SK-N-MC (cell line): ENCODE results near the gene RGL3.

Experiments
- EZH2 ChIP-seq: fragments of 200-600 bp; sonication (generic); IDR thresholded peaks from one replicate; pipeline ENCODE4 v1.6.1; 2017; ENCODE audit warnings: antibody characterized with exemption
- FOXP2 ChIP-seq: optimal IDR thresholded peaks from 2 replicates; pipeline ENCODE3; 2011; ENCODE audit warnings: mild to moderate bottlenecking, moderate library complexity; ENCODE audit not compliant: insufficient read depth; ENCODE audit errors: extremely low read length, control extremely low read depth
- POLR2AphosphoS5 ChIP-seq: IDR thresholded peaks from 2 replicates; pipeline ENCODE4 v1.6.1; 2012; ENCODE audit warnings: mild to moderate bottlenecking, low read depth, low read length, borderline replicate concordance

- no peak for TF ChIP-seq POLR2AphosphoS5
- no peak for TF ChIP-seq EZH2
- no peak for TF ChIP-seq FOXP2
These were observed 28.0 kb downstream of the RGL3 start for GRCh38 chr19:11390933-11391680.
